GM18909 (cell line): ENCODE measurements around the gene SIT1.

ENCODE experiments used
- ATAC-seq: cut with Tn5 transposase; IDR thresholded peaks from one replicate; pipeline ENCODE4 v1.9.1; 2021; ENCODE audit warnings: mild to moderate bottlenecking; ENCODE audit not compliant: unreplicated experiment, poor library complexity

The SIT1 gene

GRCh38 chr9:35682520-35683315 lies 32.0 kb upstream of the SIT1 start:
- no peak for ATAC-seq

GRCh38 chr9:35682051-35682450 lies 31.3 kb upstream of the SIT1 start:
- ATAC-seq, result no peak

DNA sequence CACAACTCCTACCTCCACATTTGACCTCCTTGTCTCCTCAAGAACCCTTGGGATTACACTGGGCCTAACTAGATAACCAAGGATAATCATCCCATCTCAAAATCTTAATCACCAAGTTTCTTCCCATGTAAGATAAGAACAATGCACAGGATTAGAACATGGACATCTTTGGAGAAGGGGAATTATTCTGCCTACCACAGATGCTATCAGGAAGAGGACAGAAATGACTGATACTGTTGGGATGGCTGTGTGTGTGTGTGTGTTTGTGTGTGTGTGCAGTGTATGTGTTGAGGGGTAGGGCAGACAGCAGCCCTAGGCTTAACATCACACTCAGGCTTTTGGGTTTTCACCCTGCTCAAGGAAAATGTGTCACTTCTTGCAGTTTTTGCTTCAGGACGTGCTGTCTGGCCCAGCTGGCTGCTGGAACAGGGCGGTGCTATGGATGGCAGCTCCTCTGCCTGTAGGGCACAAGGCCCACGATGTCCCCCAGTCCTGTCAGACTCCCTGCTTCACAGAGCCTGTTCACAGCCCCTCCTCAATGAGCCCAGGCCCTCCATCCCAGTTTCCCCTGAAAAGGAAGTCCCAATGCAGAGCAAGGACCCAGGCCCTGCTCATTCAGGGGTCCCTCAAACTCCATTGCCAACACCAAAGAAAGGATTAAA lies 30.7 kb upstream of the SIT1 start:
- no peak for ATAC-seq

- peak; percentile 62 for ATAC-seq
Observed at GRCh38 chr9:35680331-35681105, 29.8 kb upstream of the SIT1 start.

DNA sequence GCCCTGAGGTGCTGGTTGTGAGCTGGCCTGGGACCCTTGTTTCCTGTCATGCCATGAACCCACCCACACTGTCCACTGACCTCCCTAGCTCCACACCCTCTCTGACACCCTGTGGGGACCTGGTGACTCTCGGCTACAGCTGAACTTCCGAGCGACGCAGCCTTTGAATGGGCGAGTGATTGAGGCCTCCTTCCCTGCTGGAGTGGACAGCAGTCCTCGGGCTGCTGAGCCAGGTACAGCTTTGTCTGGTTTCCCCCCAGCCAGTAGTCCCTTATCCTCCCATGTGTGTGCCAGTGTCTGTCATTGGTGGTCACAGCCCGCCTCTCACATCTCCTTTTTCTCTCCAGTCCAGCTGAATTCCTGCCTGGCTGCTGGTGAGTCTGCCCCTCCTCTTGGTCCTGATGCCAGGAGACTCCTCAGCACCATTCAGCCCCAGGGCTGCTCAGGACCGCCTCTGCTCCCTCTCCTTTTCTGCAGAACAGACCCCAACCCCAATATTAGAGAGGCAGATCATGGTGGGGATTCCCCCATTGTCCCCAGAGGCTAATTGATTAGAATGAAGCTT lies 29.1 kb upstream of the SIT1 start:
- ATAC-seq, result no peak

DNA sequence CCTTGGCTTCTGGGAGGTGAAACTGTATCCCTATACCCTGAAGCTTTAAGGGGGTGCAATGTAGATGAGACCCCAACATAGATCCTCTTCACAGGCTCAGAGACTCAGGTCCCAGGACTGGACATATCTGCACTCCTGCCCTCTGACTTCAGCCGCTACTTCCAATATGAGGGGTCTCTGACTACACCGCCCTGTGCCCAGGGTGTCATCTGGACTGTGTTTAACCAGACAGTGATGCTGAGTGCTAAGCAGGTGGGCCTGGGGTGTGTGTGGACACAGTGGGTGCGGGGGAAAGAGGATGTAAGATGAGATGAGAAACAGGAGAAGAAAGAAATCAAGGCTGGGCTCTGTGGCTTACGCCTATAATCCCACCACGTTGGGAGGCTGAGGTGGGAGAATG lies 28.4 kb upstream of the SIT1 start:
- ATAC-seq, result no peak

GRCh38 chr9:35675732-35676392 lies 25.1 kb upstream of the SIT1 start:
- no peak for ATAC-seq

GRCh38 chr9:35675204-35675603 lies 24.5 kb upstream of the SIT1 start:
- ATAC-seq, result no peak

GRCh38 chr9:35674025-35674361 lies 23.3 kb upstream of the SIT1 start:
- no peak for ATAC-seq

DNA sequence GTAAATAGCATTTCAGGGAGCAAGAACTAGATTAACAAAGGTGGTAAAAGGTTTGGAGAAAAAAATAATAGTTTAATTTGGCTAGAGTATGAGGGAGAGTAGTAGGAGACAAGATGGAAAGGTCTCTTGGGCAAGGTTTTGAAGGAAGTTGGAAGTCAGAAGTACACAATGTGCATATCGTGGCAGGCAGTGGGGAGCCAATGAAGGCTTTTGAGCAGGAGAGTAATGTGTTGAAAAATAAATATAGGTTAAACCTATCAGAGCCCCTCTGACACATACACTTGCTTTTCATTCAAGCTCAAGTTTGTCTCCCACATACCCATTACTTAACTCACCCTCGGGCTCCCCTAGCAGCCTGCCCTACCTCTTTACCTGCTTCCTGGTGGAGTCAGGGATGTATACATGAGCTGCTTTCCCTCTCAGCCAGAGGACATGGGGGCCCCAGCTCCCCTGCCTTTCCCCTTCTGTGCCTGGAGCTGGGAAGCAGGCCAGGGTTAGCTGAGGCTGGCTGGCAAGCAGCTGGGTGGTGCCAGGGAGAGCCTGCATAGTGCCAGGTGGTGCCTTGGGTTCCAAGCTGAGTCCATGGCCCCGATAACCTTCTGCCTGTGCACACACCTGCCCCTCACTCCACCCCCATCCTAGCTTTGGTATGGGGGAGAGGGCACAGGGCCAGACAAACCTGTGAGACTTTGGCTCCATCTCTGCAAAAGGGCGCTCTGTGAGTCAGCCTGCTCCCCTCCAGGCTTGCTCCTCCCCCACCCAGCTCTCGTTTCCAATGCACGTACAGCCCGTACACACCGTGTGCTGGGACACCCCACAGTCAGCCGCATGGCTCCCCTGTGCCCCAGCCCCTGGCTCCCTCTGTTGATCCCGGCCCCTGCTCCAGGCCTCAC lies 22.6 kb upstream of the SIT1 start, which contains the start of gene CA9:
Gene CA9 (plus strand): TSS at position 797 of the 893 bp plus-strand sequence. CDS start 32 bp downstream, at position 829.
- no peak for ATAC-seq

- no peak for ATAC-seq
Observed at GRCh38 chr9:35669331-35670145, 18.8 kb upstream of the SIT1 start.

- no peak for ATAC-seq
Observed at GRCh38 chr9:35667939-35668338, 17.2 kb upstream of the SIT1 start.

DNA sequence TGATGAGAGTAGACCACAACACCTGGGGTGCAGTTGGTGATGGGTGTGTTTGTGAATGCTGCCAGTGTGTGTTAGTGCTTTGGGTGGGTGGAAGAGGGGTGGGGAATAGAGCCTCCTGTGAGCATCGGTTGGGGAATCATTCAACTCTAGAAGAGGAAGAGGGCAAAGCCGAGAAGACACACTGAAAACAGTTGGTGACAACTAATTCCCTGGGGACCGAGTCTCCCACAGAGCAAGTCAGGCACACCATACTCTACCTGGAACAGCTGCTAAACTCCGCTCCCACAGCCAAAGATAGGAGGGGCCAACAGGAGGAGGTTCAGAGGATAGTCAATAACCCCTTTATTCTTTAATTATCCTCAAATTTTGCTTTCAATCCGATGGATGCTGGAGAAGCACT lies 15.8 kb upstream of the SIT1 start:
- no peak for ATAC-seq

DNA sequence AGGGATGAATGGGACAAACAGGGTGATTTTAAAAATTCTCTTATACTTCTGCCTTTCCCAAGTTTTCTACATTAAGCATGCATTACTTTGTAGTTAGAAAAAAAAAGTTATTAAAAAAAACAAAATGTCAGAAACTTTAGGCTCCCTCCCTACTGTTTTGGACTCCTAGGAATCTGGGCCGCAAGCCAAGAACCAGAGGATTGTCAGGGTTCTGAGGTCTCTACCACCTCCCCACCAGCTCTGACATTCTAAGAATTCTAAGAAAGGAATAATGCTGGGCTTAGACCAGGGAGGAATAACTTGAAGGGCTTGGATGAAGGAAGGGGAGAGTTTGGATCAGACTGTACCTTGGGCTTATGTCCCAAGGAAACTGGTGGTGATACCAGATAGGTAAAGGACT lies 15.3 kb upstream of the SIT1 start:
- no peak for ATAC-seq

- ATAC-seq, result no peak
Observed at GRCh38 chr9:35665471-35665818, 14.7 kb upstream of the SIT1 start.

DNA sequence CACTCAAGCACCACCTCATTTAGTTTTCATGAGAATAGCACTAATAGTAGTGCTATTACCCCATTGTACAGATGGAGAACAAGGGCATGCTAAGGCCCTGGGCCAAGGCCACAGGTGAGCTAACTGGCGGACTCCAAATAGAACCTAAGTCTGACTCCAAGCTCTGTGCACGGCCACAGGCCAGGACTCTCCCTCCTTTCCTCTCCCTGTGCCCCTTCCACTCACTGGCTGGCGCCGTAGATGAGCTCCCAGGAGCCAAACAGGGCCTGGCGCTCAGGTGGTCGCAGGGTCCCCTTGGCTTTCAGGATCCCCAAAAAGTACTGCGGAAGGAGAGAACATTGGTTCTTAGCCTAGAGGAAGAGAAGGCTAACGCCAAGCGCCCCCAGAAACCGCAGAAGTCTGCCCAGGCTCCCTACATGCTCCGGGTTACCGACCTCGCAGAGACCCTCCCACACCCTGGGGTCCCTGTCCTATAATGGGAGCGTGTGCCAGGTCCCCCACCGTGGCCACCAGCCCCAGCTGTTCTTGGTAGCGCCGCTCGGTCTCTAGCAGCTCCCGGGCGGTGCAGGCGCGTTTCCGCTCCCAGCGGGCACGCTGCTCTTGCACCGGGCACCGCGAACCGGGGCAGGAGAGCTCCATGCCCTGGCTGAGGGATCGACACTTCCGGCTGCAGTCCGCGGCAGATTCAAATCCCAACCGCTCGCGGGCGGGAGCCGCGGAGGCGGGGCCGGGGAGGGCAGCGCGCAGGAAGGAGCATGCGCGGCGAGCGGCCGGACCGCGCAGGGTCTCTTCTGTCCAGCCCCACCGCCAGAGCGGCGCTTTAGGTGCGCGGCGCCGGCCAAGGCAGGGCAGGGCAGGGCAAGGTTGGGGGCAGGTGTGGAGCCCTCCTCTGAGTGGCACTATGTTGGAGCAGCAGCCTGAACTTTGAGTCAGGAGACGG lies 14.1 kb upstream of the SIT1 start, which contains the start of gene ARHGEF39:
Gene ARHGEF39 (minus strand): TSS at position 665 of the 940 bp plus-strand sequence. CDS start 26 bp downstream, at position 639.
- ATAC-seq, result peak; percentile 71

DNA sequence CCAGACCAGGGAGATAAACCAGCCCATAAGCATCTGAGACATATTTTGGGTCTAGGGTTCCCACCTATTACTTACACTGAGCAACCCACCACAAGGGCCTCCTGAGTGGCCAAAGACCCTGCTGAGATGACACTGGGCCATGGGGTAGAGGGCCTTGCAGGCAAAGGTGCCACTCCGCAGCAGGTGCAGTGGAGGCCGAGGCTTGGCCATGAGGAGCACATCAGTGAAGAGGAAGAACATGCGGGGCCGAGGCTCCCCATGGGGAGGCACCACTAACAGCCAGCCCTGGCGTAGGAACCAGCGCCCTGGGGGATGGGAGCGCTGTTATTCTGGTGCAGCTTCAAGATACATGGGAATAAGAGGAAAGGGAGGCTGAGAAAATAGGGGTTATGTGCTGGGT lies 11.7 kb upstream of the SIT1 start:
- ATAC-seq, result no peak
